GM19240 (cell line): ENCODE data around the gene FN1.
"Not testable (repeated sequence)": the region's sequence is repeated elsewhere in the genome, so short reads cannot be mapped to it uniquely, and the experiment has no call there.

Experiments used
- DNase-seq: peaks from one replicate; pipeline ENCODE4 v3.0.0; 2011; ENCODE audit warnings: low spot score; ENCODE audit not compliant: insufficient read length

The FN1 gene

DNA sequence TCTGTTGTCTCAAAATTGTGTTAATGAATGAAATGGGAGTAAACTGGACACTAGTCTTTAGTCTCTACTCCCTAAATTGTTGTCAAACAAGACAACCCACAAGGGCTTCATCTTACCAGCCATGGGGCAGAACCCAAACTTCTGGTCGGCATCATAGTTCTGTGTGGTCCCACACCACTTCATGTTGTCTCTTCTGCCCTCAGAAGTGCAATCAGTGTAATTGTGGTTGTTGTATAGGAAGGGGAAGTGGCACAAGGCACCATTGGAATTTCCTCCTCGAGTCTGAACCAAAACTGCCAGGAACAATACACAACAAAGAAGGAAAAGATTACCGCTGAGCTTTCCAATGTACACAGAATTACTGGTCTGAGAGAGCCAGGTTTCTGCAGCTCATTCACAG, 12.6 kb downstream of the FN1 start:
- DNase-seq = no peak

DNA sequence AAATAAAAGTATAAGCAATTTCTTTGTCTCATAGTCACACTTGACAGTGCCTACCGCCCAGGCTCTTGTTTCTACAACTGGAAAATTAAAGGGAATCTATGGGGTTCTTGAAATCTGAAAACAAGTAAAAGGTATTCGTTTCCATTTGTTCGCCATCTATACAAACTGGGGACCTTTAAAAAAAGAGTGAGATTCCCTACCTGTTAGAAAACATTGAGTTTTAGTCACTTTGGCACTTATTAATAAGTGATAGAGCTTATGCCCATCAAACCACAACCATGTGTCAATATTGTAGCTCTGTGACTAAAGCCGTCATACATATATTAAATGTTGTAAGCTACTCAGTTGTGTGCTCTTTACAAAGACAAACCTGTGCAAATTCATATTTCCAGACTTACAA, 13.2 kb downstream of the FN1 start:
- no peak for DNase-seq

DNA sequence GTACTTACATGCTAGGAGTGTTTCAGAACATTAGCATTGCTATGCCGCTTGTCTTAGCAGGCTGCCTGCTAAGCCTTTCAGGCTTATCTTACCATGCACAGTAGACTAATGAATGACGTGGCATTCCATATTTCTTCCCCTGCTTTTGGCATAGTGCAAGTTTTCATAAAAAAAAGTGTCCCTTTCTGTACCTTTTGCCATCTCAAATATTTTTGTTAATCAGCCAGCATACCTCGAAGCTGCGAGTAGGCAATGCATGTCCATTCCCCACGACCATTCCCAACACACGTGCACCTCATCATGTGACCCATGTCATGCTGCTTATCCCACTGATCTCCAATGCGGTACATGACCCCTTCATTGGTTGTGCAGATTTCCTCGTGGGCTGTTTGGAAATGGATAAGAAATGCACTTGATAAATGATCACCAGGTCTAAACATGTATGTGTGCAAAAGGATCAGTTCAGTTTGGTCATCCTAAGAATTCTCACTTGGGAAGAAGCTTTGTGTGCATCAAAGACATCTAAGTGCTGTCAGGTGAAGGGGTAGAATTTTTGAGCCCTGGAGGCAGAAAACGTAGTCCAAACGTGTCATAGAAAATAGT, 13.9 kb downstream of the FN1 start:
- no peak for DNase-seq

DNA sequence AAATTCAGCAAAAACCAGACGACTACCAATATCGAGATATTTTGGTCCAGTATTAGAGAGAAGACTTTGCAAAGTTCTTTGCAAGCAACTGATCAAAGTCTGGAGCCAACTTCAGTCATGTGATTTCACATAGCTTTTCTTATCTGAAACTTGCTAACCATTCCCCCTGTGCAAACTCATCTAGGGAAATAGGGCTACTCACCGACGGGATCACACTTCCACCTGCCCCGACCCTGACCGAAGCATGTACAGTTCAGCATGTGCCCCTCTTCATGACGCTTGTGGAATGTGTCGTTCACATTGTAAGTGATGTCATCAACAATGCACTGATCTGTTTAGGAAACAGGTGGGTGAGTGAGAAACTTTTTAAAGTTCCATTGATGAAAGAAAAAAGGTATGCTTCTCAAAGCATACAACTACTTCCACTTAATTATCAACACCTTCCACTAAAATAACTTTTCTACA, 15.4 kb downstream of the FN1 start:
- no peak for DNase-seq

DNA sequence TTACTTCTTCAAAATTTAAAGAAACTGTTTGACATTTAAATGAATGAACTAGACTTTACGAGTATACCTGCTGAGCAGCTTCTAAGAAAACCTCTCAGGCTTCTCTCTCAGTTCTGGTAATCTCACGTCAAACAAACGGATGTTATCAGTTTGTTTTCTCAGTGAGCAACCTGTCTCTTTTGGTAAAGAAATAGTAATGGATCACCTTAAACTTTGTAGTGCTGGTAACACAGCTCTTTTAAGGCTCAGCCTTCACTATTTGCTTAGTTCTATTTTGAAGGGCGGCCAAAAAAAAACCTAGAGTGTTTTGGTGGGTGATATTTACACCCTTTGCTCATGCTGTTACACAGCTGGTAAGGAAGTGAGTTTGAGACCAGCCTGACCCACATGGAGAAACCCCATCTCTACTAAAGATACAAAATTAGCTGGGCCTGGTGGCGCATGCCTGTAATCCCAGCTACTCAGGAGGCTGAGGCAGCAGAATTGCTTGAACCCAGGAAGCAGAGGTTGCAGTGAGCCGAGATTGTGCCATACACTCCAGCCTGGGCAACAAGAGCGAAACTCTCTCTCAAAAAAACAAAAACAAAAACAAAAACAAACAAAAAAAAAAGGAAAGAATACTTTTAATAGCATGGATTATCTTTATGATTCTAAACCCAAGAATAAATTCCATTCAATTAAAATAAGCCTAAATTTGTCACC, 15.9 kb downstream of the FN1 start:
- no peak for DNase-seq

DNA sequence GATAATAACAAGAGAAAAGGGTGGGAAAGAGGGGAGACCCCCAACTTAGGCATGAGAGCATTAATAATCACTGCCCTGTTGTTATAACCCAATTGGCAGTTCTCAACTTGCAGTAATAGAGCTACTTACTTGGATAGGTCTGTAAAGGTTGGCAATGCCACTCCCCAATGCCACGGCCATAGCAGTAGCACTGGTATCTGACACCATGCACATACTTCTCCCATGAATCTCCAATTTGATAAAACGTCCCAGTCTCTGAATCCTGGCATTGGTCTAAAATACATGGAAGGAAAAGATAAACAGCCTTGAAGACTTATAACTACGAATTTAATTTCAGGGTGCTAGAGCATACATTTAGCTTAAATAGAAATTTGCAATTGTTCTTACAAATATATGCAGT, 16.8 kb downstream of the FN1 start:
- no peak for DNase-seq

DNA sequence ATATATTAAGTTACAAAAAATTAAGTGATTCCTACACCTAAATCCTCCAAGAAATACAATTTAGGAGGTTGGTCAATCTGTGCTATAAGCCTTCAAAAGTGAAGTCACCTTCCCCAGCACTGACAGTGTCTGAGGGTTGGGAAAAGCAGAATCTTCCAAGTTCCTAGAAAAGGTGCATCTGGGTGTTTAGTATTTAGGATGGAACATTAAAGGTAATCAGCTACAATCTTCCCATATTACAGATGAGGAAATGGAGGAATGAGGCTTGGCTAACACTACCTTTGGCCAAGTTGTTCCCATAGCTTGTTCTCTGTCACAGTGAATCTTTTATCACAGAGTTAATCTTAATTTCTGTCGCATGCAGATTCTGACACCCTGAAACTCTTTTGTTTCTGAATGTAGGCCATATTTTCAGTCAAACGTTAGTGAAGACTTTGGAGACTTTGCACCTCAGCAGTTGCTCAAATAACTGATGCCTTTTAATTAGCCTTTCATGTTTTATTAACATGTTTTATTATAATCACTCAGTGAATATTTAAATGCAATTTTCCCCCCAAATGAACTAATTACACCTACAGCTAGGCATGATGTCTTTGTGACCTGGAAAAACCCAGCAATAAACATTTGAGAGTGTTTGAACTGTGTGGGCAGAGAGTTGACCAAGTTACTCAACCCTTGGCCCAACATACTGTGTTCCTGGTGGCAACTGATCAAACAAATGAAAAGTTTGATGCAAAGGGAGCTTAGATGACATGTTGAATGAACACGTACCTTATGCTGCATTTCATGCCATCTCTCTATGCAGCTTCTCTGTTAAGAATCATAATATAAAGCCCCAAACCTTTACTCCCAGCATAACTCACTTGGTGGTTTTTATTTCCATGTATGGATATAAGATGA, 17.6 kb downstream of the FN1 start:
- DNase-seq = no peak

DNA sequence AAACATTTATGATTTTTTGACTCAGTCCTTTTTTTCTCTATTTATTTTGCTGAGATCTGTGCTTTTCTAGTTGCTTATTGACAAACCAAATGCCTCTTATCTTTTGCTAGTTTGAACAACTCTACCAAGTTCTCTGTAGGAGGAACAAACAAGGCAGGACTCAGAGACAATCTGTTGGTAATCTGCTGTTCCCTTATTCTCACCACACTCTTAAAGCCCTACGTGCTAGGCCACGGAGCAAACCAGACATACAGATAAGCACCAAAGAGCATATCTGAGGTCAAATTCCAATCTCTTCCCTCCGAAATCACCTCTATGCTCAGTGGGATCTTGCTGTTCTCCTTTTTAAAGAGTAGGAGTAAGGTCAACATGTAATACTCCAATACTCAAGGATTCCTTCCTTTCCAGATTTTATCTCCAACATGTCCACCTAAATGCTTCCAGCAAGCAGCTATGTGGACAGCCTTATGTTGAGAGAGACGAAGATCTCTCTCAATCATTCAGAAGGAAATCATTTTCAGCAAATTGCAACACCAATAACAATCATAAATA, 18.4 kb downstream of the FN1 start:
- no peak for DNase-seq

DNA sequence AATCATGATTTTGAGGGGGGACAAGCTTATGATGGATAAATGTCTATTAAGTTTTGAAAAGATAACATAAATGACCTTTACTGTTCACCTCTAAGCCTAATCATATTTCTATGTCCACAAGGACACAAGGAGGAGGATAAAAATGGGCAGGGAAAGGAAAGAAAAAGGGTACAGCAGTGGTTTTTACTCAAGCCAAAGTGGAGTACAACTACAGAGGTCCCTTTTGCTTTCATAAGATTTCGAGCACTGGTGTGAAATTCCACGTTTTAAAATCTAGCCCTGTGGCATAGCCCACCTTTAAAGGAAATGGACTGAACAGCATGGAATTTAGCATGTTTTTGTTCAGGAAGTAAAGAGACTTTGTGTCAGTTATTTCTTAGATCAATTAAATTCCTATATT, 19.2 kb downstream of the FN1 start:
- DNase-seq = no peak

DNA sequence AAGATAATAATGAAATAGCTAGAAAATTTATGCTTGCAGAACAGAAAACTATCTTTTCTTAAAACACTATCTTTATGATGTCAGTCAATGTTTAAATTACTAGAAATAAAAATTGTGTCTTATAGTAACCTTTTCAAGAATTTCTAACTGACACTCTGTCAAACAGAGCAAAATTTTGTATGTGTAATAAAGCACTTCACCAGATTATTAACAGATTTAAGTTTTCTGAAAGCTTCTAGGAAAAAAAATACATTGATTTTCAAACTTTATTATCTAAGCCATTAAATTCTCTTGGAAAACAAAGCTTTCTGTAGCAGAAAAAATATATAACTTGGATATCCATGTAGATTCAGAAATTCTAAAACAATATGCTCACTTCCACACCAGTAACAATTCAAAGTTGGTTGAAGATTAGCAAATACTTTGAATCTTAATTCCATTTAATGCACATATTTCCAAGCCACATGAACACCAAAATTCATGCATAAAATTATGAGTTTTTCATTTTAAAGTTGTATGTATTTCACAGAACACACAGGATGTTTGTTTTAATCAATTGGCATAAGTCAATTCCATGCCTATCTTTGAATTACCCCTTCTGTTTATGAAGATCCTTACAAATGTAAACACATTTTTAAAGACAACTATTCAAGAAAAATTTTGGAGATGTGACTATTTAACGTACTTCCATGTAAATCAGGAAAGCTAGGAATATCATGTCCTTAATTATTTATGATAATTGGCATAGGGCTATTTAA, 19.9 kb downstream of the FN1 start:
- DNase-seq = no peak

DNA sequence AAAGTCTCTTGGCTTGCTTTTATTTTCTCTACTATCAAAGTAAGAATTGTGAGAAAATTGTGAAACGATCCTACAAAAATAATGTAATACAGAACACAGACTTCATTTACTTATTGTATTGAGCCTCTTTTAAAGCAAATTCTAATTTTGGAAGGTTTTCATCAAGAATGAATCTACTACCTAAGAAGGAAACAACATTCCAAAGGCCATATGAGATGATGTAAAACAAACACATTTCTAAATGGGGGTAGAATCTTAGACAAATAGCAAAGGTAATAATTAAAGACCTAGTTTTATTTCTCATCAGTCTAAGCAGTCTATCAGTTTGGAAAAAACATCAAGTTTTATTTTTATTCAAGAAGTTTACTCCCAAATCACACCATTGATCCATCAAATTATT, 20.6 kb downstream of the FN1 start:
- no peak for DNase-seq

DNA sequence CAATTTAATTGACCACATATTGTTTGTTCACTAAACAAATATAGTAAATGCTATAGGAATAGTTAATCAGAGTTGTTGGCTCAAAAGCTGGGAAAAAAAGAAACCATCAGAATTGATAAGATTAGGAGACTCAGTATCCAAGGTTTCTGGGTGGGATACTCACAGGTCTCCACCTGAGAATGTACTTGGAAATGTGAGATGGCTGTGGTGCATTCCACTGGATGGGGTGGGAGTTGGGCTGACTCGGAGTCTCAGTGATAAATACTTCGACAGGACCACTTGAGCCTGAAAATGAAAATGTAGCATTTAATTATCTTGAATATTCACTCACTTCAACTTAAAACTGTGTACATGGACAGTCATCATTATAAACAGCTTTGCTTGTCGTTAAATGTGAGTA, 21.2 kb downstream of the FN1 start:
- no peak for DNase-seq

DNA sequence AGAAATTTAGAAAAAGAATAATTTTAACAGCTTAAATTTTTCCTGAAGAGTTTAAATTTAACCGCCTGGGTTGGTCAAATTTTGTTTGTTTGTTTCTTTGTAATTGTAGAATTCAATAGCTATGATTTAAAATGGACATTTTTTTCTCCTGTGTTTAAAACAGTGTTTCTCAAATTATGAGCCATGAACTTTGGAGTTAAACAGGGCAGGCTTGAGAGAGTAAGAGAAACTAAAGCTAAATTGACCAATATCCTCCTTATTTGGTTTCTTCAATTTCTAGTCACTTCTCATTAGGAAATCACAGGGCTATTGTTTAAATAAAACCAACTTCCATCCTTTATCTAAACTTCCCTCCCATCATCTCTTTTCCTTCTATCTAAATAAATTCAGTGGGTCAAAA, 21.9 kb downstream of the FN1 start:
- no peak for DNase-seq

DNA sequence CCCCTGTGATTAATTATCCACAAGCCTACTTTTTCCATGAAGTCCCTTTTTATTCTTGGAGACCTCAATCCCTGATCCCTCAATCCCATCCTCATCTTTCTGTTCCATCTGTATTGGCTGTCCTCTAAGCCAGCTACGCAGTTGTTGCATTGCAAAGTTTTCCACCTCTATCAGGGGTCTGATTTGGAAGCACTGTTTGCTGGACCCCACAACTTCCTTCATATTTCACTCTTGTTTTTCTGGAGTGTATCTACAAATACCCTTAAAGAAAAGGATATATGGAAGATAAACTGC, 22.4 kb downstream of the FN1 start:
- DNase-seq = no peak

DNA sequence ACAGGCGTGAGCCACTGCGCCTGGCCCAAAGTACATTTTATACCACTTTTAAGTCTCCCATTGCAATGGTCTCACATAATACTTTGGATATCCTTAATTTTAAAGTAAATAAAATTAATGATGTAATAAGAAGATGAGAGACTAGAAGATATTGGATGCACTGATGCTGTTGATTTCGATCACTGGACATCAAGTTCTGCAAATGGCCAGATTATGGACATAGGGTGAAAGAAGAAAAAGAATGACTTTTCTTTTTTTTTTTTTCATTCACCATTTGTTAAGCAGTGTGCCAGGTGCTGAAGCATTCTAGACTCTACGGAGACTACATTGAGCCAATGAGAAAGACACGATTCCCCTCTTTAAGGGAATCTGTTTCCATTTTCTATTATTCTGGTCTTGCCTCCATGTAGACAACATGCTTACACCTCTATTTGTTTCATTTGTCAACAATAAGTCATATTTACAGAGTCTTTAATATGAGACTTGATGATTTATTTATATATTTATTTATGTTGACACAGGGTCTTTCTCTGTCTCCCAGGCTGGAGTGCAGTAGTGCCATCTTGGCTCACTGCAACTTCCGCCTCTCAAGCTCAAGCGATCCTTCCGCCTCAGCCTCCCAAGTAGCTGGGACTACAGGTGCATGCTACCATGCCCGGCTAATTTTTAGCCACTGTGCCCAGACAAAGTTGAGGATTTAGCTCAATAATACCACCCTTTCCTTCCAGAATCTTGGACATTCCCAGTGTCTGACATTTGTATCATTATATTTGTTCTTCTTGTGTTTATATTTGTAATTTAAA, 23.7 kb downstream of the FN1 start:
- no peak for DNase-seq

DNA sequence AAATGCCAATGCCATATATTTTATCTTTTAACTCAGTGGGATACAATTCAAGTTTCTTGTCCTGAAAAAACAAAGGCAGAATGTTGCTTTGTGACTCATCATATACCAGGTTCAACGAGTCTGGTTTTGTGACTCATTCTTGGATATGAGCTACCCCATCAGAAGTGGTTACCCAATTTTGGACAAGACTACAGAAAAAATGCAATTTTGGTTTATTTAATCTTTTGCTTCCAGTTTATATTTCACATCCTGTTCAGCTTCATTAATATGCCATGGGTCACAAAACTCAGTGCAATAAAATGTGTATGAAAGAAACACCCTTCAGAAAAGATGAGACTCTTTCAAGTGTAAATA, 25.0 kb downstream of the FN1 start:
- DNase-seq = no peak

DNA sequence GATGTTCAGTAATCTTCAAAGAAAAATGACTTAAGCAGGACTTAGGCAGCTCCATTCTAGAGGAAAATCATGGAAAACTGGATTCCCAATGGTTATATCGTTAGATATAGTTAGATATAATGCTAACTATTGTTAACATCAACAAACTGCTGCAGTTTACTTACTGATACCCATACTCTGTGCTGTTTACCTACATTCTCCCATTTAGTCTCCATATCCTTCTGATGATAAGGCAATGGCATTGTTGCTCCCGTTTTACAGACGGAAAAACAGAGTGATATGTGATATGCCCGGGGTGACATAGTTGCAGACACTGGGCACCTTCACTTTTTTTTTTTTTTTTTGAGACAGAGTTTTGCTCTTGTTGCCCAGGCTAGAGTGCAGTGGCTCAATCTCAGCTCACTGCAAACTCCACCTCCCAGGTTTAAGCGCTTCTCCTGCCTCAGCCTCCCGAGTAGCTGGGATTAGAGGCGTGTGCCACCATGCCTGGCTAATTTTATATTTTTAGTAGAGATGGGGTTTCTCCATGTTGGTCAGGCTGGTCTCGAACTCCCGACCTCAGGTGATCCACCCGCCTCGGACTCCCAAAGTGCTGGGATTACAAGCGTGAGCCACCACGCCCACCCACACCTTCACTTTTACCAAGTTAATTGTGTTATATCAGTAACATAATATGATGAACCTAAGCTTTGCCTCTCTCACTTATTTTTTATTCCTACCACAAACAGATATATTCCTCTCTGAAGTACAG, 25.5 kb downstream of the FN1 start:
- not testable (repeated sequence) for DNase-seq

DNA sequence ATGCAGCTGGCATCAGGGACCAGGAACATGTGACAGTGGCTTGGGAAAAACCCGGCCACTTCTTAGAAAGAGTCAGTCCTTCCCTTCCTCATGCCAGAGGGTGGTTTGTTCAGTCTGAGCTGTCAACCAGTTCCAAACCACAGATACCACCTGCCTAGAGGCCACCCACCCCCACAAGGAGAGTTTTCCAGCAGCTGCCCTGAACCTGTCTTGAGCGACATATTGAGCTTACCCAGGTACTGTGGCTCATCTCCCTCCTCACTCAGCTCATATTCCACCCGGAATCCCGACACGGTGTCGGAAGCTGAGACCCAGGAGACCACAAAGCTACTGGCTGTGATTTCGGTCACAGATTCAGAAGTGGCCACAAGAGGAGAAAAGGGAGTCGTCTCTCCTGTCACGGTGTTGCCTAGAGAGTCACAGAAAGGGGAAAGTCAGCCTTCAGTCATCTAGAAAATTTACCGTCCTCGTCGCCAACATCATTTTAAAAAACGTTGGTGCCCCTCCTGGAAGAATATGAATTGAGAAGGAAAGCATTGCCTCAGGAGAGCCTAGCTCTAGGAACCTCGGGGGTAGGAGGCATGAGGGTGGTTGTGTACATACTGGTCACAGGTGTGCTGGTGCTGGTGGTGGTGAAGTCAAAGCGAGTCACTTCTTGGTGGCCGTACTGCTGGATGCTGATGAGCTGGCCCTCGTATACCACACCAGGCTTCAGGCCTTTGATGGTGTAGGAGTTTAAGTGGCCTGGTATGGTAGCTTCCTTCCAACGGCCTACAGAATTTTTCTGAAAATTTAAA, 26.3 kb downstream of the FN1 start:
- DNase-seq = no peak

DNA sequence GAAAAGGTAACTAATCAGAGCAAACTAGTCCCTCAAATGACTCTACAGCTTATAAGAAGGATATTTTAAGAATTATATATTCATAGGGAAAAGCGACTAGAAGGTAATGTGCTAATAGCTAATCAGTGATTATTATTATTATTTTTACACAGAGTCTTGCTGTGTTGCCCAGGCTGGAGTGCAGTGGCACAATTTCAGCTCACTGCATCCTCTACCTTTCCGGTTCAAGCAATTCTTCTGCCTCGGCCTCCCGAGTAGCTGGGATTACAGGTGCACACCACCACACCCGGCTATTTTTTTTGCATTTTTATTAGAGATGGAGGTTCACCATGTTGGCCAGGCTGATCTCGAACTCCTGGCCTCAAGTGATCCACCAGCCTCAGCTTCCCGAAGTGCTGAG, 27.4 kb downstream of the FN1 start:
- DNase-seq = not testable (repeated sequence)
